Tibial nerve (tissue), 4 donors: ENCODE measurements around the gene TOMM6.

Experiments
- CTCF ChIP-seq, 5 experiments: fragments of 200-600 bp in 3 of 5; fragments of 450-650 bp in 2 of 5; sonication (generic) in 3 of 5; IDR thresholded peaks; one replicate each; pipeline ENCODE4 v1.5.1; 2016 to 2019; ENCODE audit warnings: antibody characterized with exemption in 5 of 5, mild to moderate bottlenecking in 3 of 5, moderate library complexity in 2 of 5
- EP300 ChIP-seq, 2 donors: sonication (generic); formaldehyde crosslinking; IDR thresholded peaks; one replicate each; pipeline ENCODE4 v1.6.1; 2017; ENCODE audit warnings: antibody characterized with exemption in 2 of 2, mild to moderate bottlenecking in 1 of 2
- POLR2A ChIP-seq, 2 donors: fragments of 450-650 bp; IDR thresholded peaks; one replicate each; pipeline ENCODE4 v1.6.1; 2017; ENCODE audit warnings: antibody characterized with exemption in 2 of 2, mild to moderate bottlenecking in 2 of 2, moderate library complexity in 2 of 2

GRCh38 chr6:41813469-41813868, 26.0 kb downstream of the TOMM6 start:
- TF ChIP-seq CTCF (IDR thresholded peaks at IDR 0.05) (no peak), POLR2A (IDR thresholded peaks at IDR 0.05) (no peak), EP300 (IDR thresholded peaks at IDR 0.05) (no peak)
